ENCODE data around the gene CT47C1.
"Not testable (repeated sequence)": the region's sequence is repeated elsewhere in the genome, so short reads cannot be mapped to it uniquely, and the experiment has no call there.

The CT47C1 gene

DNA sequence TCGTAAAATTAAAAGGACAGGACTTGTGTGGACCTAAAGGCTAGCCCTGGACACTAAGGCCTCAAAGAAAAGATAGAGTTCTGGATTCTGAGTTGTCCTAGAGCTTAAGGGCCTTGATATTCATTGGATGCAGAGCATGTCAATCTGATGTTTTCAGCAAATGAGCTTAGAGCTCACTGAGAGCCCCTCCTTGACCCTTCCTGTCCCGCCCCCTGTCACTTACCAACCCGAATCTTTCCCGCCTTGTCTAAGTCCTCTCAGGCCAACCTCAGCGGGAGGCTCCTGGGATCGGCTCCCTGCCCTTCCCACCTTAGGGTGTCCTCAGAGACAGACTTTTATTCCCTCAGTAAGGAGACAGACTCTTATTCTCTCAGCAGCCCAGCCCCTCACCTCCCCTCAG, at the start of gene CT47C1:
TSS of gene CT47C1 (plus strand) at position 250 of the 400 bp plus-strand sequence. CDS start 233 bp downstream, outside the sequence.
- H3K4me3 ChIP-seq (ENCODE audit: low read length), result no peak within 1 kb of the TSS
- TF ChIP-seq ZNF274 (IDR thresholded peaks at IDR 0.05; ENCODE audit: low read depth, low read length), result no peak

DNA sequence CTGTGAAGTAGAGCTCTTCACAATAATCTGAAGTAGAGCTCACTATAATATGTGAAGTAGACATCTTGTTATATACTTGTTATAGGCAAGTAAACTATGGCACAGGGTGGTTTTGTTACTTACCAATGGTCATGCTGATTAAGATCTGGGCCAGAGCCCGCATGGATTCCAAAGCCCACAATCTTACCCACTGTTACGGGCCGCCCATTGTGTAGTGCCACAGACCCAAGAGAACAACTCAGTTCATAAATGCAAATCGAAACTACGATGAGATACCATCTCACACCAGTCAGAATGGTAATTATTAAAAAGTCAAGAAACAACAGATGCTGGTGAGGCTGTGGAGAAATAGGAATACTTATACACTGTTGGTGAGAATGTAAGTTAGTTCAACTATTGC, 46.9 kb upstream of the CT47C1 start:
- no peak for TF ChIP-seq ZNF274 (IDR thresholded peaks at IDR 0.05; ENCODE audit: low read depth, low read length)
- no peak overlapping the region for H3K4me3 ChIP-seq (ENCODE audit: low read length)

DNA sequence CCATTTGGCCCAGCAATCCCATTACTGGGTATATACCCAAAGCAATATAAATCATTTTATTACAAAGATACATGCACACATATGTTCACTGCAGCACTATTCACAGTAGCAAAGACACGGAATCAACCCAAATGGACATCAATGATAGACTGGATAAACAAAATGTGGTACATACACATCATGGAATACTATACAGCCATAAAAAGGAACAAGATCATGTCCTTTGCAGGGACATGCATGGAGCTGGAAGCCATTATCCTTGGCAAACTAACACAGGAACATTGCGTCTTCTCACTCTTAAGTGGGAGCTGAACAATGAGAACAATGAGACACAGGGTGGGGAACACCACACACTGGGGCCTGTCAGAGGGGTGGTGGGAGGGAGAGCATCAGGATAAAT, 46.4 kb upstream of the CT47C1 start:
- H3K4me3 ChIP-seq (ENCODE audit: low read length), result not testable (repeated sequence)

DNA sequence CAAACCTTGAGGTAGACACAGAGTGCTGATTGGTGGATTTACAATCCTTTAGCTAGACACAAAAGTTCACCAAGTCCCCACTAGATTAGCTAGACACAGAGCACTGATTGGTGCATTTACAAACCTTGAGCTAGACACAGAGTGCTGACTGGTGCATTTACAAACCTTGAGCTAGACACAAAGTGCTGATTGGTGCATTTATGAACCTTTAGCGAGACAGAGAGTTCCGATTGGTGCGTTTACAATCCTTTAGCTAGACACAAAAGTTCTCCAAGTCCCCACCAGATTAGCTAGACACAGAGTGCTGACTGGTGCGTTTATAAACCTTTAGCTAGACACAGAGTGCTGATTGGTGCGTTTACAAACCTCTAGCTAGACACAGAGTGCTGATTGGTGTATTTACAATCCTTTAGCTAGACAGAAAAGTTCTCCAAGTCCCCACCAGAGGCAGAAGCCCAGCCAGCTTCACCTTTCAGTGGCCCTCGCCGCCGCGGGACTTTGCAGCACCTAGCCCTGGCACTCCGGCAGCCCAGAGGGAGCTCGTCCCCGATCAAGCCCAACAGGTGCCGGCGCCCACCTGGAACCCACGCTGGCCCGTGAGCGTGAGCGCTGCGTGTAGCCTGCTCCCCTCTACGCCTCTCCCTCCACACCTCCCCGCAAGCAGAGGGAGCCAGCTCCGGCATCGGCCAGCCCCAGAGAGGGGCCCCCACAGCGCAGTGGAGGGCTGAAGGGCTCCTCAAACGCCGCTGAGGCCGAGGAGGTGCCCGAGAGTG, 44.6 kb upstream of the CT47C1 start:
- not testable (repeated sequence) for H3K4me3 ChIP-seq (ENCODE audit: low read length)

DNA sequence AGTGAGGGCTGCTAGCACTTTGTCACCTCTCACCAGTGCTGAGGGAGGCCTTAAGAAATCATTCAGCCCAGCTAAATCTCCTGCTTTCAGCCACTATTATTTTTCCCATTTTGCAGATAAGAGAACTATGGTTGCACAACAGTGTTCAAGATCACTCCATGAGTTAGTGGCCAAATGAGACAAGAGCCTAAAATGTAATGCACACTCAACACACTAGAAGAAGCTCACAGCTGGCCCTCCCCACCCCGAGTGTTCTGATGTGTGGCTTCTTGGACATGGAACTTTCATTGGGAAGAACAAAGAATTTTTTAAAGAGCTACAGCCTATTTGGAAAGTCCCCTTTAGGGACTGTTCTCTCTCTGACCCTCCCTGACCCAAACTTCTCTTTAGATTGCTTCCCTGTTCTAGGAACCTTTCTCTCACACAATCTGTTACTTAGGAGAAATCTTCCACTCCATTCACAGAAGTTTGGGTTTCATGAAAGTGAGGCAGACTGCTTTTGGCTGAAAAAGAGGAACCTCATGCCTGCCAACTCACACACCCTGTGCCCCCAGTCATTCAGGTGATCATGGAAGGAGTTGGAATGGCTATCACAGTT, 44.0 kb upstream of the CT47C1 start:
- no peak overlapping the region for H3K4me3 ChIP-seq (ENCODE audit: low read length)
- TF ChIP-seq ZNF274 (IDR thresholded peaks at IDR 0.05; ENCODE audit: low read depth, low read length), result no peak

DNA sequence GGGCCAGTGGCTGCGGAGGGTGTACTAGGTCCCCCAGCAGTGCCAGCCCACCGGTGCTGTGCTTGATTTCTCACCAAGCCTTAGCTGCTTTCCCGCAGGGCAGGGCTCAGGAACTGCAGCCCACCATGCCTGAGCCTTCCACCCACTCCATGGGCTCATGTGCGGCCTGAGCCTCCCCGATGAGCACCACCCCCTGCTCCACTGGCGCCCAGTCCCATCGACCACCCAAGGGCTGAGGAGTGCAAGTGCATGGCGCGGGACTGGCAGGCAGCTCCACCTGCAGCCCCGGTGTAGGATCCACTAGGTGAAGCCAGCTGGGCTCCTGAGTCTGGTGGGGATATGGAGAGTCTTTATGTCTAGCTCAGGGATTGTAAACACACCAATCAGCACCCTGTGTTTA, 43.1 kb upstream of the CT47C1 start:
- not testable (repeated sequence) for H3K4me3 ChIP-seq (ENCODE audit: low read length)

DNA sequence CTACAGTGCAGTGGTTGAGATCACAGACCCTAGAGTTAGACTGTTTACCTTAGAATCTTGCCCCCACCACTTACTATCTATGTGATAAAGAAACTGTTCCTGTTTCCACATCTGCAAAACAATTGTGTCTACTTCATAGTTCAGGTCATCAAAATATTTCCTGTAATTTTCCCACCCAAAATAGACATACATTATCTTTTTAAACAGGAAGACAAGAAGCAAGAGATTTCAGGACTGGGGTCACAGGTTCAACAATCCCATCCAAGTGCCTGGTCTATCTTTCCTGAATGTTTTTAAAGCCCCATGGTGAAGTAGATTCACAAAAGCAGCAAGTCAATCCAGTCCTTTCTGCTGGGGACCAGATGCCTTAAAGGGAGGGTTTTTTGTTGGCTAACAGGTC, 41.8 kb upstream of the CT47C1 start:
- H3K4me3 ChIP-seq (ENCODE audit: low read length), result no peak overlapping the region
- TF ChIP-seq ZNF274 (IDR thresholded peaks at IDR 0.05; ENCODE audit: low read depth, low read length), result no peak

DNA sequence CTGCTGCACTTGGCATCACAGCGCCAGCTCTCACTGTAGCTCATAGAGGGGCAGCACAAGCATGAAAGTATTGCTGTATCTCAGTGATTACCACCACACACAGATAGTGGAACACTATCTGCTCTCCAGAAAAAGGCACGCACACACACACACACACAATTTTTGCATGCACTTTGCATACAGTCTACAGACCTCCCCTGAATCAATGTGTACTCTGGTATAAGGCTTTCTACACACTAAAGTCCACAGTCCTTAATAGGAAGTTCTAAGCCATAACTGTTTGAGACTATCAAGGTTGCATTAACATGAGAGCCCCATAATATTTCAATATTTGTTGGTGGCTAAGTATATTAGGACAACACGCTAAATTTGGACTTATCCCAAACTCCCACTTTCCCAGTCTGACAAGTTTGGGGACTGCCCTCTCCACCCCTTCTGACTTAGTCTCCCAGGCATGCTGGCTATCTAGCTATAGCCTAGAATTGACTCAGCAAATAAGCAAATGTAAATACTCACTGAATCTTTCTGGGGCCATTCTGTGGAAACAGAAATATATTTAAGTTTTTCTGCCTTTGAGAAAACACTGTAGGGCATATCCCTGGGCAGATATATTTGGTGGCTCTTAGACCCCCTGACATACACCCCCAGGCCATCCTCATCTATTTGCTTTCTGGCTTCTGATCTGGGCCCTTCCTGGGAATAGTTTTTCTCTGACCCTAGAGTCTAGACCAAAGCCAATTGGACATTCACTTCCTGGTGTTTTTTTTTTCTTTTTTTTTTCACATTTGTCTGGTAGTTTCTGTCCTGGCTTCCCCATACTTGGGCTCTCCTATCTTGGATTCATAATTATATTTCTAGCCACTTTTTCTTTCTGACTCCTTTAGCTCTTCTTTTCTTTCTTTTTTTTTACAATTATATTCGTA, 36.4 kb upstream of the CT47C1 start:
- TF ChIP-seq ZNF274 (IDR thresholded peaks at IDR 0.05; ENCODE audit: low read depth, low read length), result no peak
- H3K4me3 ChIP-seq (ENCODE audit: low read length), result no peak overlapping the region

DNA sequence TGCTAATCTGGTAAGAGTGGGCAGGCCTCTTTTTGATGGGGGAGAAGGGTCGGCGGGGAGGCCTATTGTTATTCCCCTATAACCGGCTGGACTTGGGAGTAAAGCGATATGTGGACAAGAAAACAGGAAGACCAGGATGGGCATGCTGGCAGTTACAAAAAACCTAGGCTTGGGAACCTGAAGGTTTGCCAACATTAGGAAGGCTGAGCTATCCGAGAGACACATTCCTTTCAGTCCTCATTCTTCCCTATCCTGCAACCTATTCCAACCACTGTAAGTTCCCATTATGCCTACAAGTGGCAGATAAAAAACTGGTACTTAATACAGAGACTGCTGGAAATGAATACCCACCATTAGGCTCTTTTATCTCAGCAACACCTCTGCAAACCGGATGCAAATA, 32.4 kb upstream of the CT47C1 start:
- H3K4me3 ChIP-seq (ENCODE audit: low read length), result no peak overlapping the region
- no peak for TF ChIP-seq ZNF274 (IDR thresholded peaks at IDR 0.05; ENCODE audit: low read depth, low read length)

DNA sequence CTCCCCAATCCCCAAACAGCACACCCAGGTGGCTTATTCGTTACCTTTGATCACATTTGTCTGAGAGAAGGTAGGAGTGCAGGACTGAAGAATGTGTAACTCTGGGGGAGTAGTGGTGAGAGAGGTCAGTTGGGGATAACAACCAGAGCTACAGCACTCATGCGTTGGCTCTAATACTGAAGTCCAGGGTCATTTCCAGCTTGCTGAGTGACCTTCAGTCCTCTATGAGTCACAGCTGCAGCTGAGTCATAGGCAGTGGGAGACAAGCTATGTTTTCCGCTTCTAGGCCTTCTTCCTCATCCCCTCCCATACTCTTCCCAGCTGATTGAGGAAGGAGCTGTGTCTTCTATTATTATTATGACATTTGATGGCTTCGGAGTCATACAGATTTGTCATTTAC, 31.6 kb upstream of the CT47C1 start:
- no peak for TF ChIP-seq ZNF274 (IDR thresholded peaks at IDR 0.05; ENCODE audit: low read depth, low read length)
- no peak overlapping the region for H3K4me3 ChIP-seq (ENCODE audit: low read length)

DNA sequence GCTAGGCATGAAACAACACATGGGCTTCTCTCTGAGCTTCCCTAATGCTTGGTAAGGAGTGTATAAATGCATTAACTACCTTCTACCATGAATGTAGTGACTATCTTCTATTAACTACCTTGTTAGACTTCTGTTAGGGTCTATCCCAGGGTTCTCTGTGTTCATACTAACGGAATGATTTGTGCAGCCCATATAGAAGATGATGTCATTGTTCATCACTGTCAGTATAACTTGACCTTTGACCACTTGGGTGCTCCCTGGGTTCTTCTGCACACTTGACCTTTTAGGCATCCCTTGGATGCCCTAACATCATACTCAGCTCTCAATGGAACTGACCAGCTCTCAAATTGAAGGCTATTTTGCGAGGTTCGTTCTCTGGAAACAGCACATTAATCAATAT, 30.8 kb upstream of the CT47C1 start:
- H3K4me3 ChIP-seq (ENCODE audit: low read length), result no peak overlapping the region
- TF ChIP-seq ZNF274 (IDR thresholded peaks at IDR 0.05; ENCODE audit: low read depth, low read length), result no peak

DNA sequence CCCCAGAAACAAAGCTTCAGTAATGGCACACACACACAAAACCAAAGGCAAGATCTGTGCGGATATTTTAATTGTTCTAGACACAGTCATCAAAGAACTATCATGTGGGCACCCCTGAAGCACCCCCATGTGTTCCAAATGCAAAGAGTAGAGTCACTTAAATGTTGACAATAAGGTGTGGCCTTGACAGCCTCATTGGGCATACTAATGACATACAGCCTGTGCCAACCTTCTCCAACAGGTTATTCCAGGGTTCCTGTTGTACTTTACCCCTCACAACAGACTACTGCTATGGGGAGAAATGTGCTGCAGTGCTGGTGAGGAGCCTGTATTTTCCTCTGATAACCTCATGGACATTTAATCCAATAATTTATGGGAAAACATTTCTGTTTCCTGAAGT, 29.8 kb upstream of the CT47C1 start:
- no peak for TF ChIP-seq ZNF274 (IDR thresholded peaks at IDR 0.05; ENCODE audit: low read depth, low read length)
- no peak overlapping the region for H3K4me3 ChIP-seq (ENCODE audit: low read length)

DNA sequence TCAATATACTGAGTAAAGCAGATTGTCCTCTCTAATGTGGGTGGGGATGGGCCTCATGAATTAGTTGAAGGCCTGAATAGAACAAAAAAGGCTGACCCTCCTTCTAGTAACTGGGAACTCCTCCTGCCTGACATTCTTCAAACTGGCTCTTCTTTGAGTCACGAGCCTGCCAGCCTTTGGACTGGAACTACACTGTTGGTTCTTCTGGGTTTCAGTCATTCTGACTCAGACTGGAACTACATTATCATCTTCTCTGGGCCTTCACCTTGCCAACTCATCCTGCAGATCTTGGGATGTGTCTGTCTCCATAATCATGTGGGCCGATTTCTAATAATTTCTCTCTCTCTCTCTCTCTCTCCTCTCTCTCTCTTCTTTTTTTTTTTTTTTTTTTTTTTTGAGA, 26.9 kb upstream of the CT47C1 start:
- H3K4me3 ChIP-seq (ENCODE audit: low read length), result no peak overlapping the region
- TF ChIP-seq ZNF274 (IDR thresholded peaks at IDR 0.05; ENCODE audit: low read depth, low read length), result no peak

DNA sequence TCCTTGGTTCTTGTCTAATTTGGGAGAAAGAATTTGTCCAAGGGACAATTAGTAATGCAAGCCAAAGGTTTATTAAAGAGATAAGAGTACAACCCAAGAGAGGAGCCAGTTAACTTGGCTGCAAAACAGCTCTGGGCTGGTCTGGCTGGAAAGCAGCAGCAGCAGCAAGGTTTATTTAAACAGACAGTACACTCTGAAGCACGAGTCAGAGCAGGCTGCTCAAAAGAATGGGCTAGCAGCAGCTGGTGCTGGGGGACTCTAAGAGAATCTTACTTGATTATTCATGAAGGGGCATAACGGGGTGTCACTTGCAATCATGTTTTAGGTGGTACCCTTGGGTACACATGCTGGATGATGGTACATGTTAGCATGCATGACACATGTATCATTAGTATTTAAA, 17.1 kb upstream of the CT47C1 start:
- TF ChIP-seq ZNF274 (IDR thresholded peaks at IDR 0.05; ENCODE audit: low read depth, low read length), result no peak
- H3K4me3 ChIP-seq (ENCODE audit: low read length), result no peak overlapping the region
